Measurements from ENCODE around the gene SCG2.
A peak's percentile ranks its signal among the peaks of the same experiment; 100 is the strongest.
"Not testable (repeated sequence)": the region's sequence is repeated elsewhere in the genome, so short reads cannot be mapped to it uniquely, and the experiment has no call there.

The SCG2 gene

DNA sequence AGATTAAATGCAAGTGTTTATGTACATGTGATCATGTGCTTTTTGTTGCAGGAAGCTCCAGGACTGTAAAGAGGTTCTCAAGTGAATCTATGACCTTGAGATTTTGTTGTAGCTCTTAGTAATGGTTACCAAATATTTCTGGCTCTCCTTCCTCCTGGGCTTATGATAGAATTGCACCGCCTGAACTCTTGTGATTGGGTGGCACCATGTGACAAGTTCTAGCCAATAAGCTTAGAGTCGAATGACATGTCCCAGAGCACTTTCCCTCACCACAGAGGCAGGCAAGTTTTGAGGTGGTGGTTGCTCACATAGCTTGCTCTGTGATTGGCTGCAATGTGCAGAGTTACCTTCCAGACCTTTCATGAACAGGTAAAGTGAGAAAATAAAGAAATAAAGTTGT lies 8.9 kb upstream of the SCG2 start:
- DNase-seq, result no peak

DNA sequence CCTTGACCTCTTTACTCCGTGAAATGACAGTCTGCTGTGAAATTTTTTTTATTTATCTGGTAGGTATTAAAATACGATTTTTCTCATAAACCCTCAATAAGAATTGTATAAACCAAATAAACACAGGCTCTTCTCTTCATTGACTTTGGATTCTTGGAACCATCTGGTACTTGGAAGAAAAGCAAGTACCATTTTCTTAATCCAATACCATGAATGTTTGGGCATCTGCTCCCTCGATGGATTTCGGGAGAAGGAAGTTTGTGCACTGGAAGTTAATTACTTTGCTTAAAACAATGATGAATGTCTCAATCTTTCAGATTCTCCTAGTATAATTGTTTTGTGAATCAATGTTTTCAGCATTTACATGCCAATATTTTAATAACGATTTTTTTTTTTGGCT lies 5.3 kb upstream of the SCG2 start:
- no peak for DNase-seq

DNA sequence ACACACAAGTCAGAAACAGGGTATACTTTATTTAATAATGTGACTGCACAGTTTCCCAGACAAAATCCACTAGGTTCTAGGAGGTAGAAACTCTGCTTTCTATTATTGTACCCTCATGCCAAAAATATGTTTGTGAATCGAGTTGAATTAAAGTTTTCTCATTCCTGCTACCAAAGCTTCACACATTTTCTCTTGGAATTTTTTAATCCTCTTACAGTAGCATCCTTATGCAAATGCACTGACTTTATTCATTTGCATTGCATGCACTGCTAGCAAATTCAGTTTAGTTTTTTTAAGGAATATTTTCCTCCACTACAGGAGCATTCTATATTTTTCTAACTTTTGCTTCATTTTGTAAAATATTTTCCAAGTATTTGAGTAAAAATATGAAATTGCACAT lies 4.8 kb upstream of the SCG2 start:
- peak; percentile 25 for DNase-seq

DNA sequence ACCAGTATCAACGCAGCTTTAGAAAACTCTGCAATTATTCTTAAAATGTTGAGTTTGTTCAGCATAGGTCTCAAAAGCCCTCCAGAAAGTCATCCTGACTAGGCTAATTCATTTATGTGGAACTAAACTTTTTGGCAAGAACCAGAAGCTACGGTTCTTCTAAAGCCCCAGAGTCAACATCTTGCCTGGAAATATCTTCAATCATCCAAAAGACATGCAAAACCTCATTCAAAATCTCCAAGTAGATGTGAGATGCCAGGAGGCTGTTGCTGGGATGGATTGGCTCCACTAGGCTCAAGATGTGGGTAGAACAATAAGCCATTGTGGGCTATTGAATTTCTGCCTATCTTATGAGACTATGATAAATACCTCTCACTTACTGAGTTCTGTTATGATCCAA lies 2.1 kb upstream of the SCG2 start:
- no peak for DNase-seq

DNA sequence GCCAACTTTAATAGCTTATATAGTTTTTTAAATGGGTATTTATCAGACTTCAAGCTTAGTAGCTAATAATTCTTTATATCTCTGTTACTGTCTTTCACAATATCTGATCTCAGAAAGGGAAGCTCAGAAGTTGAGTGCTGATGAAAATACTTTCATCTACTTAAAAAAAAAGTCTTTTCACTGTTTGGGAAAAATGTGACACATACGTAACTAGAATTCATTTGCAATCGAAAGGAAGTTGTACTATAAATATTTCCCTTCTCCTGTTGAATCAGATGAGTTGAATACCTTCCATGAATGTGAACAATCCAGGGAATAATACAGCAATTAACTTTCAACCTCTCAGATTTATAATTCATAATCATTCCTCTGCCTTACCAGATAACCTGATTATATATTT lies 811 bp upstream of the SCG2 start:
- no peak for DNase-seq

DNA sequence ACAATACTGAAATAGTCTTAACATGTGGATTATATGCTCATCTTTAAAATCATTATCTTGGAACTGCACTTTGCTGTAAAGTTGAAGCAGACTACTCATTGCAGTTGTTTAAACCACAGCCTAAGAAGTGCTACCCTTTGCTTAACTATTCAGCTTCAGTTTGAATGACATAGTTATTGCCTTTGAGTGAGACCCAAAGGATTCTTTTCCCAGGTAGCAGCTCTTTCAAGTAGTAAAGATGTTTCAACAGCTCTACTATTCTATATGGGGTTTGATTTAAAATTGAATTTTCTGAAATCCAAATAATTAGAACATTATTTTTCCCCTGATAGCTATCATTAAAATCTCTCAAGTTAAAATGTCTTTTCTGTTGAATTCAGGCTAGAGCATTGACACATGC lies 1.1 kb downstream of the SCG2 start:
- no peak for DNase-seq

DNA sequence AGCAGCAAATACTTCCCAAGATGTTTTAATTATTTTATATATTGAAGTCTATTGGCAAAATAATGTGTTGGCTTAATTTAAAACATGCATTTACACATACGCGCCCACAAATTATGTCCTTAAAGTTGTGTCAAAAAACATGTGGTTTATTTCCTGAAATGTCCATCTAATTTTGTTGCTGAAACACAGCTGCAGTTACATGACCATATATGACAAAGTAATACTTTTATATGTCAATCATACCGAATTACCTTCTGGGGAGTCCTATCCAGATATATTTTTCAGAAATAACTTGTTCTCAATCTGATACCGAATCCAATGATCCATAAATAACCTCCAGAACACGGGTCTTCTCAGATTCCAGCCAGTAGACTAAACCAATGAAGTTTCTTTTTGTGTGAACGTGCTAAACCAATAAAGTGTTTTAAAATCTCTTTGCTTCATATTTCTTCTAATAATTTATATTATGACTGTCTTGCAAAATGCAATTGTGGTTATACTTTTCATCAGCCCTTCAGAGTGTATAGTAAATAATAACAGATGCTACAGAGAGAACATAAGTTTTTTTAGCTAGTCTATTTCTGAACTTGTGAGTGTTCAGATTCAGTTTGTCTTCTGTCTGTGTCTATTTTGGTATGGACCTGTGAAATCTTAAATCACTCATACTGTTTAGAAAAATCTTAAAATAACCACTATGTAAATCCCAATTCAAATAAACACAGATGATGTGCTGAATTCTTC lies 2.4 kb downstream of the SCG2 start:
- DNase-seq, result no peak

DNA sequence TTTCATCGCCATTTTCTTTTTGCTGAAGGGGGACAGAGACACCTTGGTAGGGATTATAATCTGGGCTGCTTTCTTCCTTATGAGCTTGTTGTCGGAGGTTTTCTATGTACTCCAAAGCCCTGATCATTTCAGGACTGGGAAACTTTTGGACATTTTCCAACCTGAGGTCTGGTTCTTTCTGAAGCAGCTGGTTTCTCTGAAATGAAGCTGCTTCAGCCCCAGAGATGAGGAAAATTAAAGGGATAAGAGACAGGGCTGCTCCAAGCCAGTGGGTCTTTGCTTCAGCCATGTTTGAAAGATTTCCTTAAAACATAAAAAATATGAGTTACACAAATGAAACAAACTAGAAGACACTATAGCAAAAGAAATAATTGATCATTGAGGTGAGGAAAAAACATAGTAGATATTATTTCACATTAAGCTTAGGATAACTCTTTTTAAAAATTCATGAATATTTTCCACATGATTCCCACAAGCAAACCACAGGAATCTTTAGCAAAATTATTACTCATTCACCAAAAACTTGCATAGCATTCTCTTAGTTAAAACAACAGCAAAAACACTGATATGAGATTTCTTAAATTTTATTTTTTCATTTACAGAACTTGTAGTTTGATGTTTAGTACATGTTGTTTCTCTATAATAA lies 3.0 kb downstream of the SCG2 start:
- no peak for DNase-seq

DNA sequence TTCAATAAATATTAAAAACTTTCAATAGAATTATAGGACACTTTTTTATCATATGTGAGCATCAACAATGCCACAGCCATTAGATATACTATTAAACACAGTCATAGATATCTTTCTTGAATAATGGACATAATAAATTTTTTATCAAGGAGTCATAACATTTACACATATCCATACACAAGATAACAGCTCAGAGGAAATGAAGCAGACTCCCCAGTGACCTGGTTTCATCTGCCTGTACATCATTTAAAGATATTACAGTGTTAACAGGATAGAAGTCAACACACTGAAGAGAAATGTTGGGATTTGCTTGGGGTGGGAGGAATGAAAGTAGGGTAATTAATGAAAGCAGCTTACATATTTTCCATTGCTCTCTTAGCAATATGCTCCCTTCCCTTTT lies 5.1 kb downstream of the SCG2 start:
- DNase-seq, result no peak

DNA sequence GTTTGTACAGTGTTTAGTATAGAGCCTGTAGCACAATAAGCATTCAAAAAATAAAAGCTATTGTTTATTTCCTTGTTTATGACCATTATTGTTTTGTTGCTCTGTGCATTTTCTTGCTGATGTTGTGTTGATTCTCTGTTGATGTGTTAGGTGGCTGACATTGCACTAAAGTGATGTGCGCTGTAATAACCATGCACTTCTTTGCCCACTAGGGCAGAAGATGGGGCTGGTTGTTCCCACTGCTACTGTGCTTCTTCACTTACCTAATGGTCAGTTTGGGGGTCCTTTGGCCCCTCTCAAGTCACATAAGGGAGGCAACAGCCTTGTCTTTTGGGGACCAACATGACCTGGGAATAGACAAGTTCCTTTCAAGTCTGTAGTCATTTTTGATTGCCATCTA lies 6.0 kb downstream of the SCG2 start:
- no peak for DNase-seq

DNA sequence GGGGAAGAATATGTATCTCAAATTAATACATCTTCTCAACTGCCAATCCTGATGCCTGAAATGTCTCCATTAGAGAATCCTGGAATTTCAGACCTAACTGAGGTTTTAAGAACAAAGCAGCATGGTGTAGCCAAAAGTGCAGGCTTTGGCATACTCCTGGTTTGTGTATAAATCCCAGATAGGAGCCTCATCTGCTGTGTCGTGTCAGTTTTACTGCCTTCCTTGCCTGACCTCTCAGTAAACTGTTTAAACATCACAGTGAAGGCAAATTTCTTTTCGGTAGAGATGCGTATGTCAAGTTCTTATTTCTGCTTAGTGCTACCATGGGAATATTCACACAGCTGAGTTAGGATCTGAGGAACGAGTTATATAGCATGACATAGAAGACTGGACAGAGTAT lies 7.3 kb downstream of the SCG2 start:
- DNase-seq, result no peak

DNA sequence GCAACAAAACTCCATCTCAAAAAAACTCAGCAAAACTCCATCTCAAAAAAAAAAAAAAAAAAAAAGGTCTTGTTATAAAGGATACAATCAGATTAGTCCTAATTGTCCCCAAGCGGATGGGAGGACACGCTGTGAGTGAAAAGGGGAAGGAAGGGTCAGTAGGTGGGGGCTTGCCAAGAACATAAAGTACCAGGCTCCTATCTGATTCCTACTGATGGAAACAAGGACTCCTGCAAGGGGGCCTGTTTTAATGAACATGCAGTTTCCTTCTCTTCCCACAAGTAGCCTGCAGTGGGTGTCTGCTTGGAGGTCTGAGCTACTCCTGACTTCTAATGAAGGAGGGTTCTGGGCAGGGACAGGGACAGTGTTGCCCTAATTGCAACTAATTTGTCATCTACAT lies 7.9 kb downstream of the SCG2 start:
- no peak for DNase-seq

DNA sequence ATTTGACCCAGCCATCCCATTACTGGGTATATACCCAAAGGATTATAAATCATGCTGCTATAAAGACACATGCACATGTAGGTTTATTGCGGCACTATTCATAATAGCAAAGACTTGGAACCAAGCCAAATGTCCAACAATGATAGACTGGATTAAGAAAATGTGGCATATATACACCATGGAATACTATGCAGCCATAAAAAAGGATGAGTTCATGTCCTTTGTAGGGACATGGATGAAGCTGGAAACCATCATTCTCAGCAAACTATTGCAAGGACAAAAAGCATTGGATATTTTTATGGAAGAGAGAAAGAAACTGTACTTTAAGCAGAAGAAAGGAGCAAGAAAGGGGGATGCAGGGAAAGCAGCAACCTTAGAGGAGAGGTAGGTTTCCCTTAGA lies 9.5 kb downstream of the SCG2 start:
- not testable (repeated sequence) for DNase-seq

DNA sequence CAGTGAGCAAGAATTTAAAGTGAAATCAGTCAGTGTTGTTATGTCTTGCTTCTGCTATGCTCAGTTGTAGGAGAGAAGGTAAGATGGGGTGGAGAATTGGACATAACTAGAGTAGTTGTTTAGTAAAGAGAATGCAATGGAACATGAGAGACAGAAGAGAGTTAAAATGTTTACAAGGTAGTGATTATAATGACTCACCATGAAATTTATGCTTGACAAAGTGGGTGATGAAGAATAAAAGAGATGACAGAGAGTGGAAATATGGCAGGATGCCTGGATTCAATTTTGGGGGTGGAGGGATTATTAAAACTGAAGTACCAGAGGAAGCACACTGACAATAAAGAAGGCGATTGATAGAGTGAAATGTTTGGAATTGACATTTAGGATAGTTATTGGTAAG lies 10.6 kb downstream of the SCG2 start:
- DNase-seq, result no peak

DNA sequence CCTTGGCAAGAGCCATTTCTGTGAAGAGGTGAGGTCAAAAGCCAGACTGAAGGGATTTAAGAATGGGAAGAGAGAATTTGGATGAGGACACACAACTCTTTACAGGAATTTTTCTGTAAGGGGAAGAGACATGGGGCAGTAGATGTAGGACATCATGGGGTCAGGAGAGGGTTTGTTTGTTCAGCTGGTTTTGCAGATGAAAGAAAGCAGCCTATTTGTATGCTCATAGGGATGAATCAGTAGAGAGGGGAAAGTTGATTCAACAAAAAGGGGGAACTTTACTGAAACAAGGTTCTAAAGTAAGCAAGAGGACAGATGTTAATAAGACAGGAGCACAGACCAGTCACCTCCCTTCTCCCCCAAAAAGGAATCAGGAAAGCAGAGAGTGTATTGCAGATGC lies 11.2 kb downstream of the SCG2 start:
- DNase-seq, result no peak

DNA sequence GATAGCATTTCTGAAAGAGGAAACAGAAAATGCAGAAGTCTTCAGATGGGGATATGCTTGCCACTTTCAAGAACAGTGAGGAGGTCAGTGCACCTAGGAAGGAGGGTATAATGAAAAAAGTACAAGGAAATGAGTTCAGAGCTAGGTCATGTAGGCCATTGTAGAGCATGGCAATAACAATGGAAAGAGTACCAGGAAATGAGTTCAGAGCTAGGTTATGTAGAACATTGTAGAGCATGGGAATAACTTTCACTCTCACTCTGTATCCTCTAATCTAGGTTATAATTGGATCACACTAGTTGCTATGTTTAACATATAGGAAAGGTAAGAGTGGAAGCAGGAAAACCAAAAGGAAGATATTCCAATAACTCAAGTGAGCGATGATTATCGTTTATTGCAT lies 12.3 kb downstream of the SCG2 start:
- DNase-seq, result no peak

DNA sequence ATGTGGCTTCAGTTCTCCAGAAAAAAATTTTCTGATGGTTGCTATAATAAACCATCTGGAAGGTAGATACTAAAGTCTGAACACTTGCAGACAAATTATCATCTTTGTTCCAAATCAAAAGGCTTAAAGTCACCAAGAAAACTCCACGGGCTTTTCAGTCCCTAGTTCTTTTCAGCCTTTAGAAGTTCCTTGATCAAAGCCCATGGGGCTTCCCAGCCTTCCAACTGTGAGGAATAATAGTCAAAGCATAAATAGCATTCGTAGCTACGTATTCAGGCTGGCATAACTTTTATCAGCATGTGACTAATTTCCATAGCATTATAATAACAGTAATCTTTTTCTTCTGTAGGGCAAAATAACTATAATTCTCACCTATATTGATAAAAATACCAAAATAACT lies 13.9 kb downstream of the SCG2 start:
- DNase-seq, result peak; percentile 35

DNA sequence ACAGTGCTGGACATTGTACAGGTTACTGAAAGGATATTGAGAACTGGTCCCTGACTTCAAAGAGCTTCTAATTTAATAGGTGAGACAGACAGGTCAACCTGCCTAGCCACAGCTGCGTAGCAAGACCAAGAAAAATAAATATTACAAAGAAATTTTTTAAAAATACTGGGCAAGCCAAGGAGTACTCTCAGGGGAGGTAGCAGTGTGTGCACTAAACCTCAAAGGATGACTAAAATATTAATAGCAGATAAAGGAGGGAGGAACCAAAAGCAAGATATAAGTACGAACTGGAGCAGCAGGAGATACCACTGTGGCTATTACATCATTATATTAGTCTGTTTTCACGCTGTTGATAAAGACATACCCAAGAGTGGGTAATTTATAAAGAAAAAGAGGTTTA lies 14.9 kb downstream of the SCG2 start:
- no peak for DNase-seq

DNA sequence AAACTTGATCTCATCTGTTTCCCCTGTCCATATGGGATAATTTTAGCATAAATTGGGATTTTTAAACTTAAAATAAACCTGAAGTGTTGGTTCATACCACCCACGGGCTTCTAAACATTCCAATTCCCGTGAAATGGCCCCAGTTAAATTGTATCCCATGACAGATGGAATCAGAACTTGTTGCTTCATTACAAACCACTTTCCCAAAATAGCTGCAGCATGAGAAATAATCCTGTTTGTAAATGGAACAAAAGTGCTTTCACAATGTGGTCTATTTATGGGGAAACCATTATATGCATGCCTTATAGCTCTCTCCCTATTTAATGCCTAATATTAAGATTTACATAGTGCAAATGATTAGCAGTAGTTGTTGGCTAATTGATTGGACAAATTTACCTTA lies 15.9 kb downstream of the SCG2 start:
- DNase-seq, result no peak

DNA sequence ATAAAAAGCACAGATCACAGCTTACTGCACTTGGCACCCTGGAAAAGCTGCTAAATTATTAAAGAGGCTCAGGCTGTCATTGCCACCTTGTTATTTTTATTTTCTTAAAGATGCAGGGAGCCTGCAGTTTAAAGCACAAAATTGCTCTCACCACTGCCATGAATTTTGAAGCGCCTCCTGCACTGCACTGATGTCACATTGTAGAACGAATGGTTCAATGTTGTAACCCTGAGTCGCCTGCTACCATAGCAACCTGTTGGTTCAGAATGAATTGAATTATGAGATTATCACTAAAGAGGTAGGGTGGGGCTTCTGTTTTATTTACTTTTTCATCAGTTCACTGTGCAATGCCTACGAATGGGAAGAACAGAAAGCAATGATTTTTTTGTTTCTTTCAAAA lies 16.5 kb downstream of the SCG2 start:
- DNase-seq, result no peak

DNA sequence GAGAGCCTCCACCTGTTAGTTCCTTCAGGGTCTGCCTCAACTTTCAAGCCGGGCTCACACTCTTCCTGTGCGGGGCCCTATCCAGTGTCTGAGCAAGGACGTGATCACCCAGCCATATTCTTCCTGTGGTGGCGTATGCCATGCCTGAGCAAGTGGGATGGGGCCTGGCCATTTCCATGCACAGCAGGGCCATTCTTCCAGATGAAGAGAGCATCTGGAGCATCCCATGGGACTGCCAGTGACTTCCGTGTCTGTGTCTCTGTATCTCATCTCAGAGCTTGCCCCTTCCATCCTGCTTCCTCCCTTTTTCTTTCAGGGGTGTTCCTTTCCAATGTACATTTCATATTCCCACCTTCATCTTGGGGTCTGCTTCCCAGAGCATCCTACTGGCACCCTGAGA lies 20.2 kb downstream of the SCG2 start:
- no peak for DNase-seq

DNA sequence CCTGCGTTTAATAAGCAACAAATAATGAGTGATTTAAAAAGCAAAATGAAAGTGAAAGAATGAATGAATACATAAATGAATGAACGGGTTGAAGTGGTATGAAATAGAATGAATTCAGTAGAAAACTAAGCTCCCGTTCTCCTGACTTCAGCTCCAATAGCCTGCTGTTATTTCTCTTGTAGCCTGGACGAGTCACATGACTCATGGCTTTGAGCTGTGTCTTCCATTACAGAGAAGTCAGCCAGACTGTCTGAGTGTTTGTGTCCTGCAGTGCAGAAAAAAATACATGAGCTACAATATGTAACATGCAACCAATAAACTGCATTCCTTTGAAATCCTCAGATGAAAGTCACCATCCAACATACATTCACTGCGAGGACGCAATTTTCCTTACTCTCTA lies 21.2 kb downstream of the SCG2 start:
- DNase-seq, result no peak

DNA sequence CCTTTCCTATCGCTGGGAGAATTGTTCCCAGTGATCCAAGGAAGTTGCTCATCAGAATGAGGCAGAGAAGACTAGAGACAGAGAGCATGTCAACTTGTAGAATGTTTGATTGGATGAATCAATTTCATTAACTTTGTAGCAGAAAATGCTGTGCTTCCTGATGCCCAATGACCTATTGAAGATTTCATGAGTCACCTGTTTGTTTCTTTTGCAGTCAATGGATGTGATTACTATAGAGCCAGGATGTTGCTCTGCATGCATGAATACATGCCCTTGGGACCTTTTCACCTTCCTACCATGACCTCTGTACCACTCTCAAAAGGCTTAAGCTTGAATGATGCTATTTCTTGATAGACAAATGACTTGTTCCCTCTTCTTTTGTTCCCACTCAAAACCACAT lies 23.3 kb downstream of the SCG2 start:
- no peak for DNase-seq

DNA sequence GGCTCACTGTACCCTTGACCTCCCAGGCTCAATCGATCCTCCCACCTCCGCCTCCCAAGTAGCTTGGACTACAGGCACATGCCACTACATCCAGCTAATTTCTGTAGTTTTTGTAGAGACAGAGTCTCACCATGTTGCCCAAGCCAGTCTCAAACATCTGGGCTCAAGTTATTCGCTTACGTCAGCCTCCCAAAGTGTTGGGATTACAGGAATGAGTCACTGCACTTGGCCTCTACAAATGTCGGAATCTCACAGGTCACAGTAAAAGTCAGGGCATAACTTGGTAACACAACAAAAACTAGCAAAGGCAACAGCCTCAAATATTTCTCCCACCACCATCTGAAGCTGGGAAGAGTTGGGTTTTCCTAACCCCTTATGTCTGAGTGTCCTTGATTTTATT lies 25.3 kb downstream of the SCG2 start:
- DNase-seq, result no peak

DNA sequence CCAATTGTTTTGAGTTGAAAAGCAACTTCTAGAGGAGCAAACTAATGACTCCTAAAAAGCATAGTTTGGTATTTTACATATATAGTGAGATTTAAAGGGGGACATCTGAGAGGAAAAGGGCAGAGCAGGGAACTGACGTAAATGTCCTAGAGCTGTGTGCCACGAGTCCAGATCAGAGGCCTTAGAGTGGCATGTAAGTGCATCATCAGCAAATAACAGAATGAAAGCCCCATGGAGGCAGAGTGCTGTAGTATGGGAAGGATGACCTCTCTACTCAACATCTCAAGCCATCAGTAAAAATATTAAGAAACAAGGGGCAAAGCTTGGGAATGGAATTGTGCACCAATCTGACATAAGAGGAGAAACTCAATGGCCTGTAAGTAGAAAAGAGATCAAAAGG lies 31.4 kb downstream of the SCG2 start:
- DNase-seq, result no peak

All from NCI-H526 treated with DMSO at 0.1 percent for 48 hours (cell line).